ENCODE data around the gene STYXL2.

STYXL2 gene

DNA sequence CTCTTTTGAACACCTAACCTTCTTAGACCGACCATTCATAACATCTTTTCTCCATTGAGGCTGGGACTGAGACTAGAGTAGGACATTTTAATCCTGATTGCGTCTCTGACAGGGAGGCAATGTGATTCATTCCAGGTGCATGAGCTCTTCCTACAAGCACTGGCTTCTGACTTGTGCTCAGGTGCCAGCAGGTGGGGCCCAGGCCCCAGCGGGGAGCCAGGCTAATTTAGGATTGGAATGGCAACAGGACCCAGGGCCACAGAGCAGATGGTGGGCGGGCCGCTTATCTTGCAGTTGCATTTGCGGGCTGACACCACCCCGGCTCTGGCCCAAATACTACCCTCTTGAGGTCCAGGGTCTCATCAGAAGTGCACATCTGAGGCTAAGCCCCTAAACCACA is 7.8 kb upstream of the STYXL2 start:
- TF ChIP-seq, protein P1, sequence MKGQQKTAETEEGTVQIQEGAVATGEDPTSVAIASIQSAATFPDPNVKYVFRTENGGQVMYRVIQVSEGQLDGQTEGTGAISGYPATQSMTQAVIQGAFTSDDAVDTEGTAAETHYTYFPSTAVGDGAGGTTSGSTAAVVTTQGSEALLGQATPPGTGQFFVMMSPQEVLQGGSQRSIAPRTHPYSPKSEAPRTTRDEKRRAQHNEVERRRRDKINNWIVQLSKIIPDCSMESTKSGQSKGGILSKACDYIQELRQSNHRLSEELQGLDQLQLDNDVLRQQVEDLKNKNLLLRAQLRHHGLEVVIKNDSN (IDR thresholded peaks at IDR 0.05): no peak
- TF ChIP-seq ZBTB7A (IDR thresholded peaks at IDR 0.05; ENCODE audit: low read depth): no peak
- no peak for TF ChIP-seq CEBPB (IDR thresholded peaks at IDR 0.05)
- TF ChIP-seq TAF1 (IDR thresholded peaks at IDR 0.05; ENCODE audit: low read depth): no peak

GRCh38 chr1:167086768-167087167 is 7.1 kb upstream of the STYXL2 start:
- no peak for TF ChIP-seq TEAD4 (IDR thresholded peaks at IDR 0.05)
- TF ChIP-seq NFIC (IDR thresholded peaks at IDR 0.05): no peak
- no peak for TF ChIP-seq EGR1 (IDR thresholded peaks at IDR 0.05)
- no peak for TF ChIP-seq TCF12 (IDR thresholded peaks at IDR 0.05; ENCODE audit: low read depth)
- no peak for TF ChIP-seq CREB1 (IDR thresholded peaks at IDR 0.05; ENCODE audit: low read depth)
- no peak for TF ChIP-seq CEBPB (IDR thresholded peaks at IDR 0.05)
- TF ChIP-seq TAF1 (IDR thresholded peaks at IDR 0.05; ENCODE audit: low read depth): no peak
- TF ChIP-seq, protein P2, sequence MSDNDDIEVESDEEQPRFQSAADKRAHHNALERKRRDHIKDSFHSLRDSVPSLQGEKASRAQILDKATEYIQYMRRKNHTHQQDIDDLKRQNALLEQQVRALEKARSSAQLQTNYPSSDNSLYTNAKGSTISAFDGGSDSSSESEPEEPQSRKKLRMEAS (IDR thresholded peaks at IDR 0.05): no peak
- no peak for TF ChIP-seq ZBTB7A (IDR thresholded peaks at IDR 0.05; ENCODE audit: low read depth)
- TF ChIP-seq FOXM1 (IDR thresholded peaks at IDR 0.05; ENCODE audit: borderline replicate concordance, low read depth): no peak
- TF ChIP-seq, protein P3, sequence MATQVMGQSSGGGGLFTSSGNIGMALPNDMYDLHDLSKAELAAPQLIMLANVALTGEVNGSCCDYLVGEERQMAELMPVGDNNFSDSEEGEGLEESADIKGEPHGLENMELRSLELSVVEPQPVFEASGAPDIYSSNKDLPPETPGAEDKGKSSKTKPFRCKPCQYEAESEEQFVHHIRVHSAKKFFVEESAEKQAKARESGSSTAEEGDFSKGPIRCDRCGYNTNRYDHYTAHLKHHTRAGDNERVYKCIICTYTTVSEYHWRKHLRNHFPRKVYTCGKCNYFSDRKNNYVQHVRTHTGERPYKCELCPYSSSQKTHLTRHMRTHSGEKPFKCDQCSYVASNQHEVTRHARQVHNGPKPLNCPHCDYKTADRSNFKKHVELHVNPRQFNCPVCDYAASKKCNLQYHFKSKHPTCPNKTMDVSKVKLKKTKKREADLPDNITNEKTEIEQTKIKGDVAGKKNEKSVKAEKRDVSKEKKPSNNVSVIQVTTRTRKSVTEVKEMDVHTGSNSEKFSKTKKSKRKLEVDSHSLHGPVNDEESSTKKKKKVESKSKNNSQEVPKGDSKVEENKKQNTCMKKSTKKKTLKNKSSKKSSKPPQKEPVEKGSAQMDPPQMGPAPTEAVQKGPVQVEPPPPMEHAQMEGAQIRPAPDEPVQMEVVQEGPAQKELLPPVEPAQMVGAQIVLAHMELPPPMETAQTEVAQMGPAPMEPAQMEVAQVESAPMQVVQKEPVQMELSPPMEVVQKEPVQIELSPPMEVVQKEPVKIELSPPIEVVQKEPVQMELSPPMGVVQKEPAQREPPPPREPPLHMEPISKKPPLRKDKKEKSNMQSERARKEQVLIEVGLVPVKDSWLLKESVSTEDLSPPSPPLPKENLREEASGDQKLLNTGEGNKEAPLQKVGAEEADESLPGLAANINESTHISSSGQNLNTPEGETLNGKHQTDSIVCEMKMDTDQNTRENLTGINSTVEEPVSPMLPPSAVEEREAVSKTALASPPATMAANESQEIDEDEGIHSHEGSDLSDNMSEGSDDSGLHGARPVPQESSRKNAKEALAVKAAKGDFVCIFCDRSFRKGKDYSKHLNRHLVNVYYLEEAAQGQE (IDR thresholded peaks at IDR 0.05; ENCODE audit: low read depth): no peak

GRCh38 chr1:167088746-167089417 is 5.0 kb upstream of the STYXL2 start:
- no peak for TF ChIP-seq TEAD4 (IDR thresholded peaks at IDR 0.05)
- no peak for TF ChIP-seq NFIC (IDR thresholded peaks at IDR 0.05)
- no peak for TF ChIP-seq TAF1 (IDR thresholded peaks at IDR 0.05; ENCODE audit: low read depth)
- TF ChIP-seq CREB1 (IDR thresholded peaks at IDR 0.05; ENCODE audit: low read depth): no peak
- TF ChIP-seq FOXM1 (IDR thresholded peaks at IDR 0.05; ENCODE audit: borderline replicate concordance, low read depth): no peak
- no peak for TF ChIP-seq CEBPB (IDR thresholded peaks at IDR 0.05)
- TF ChIP-seq, protein P3 (IDR thresholded peaks at IDR 0.05; ENCODE audit: low read depth): no peak
- TF ChIP-seq, protein P2 (IDR thresholded peaks at IDR 0.05): no peak
- no peak for TF ChIP-seq EGR1 (IDR thresholded peaks at IDR 0.05)
- no peak for TF ChIP-seq EP300 (IDR thresholded peaks at IDR 0.05; ENCODE audit: borderline replicate concordance)
- TF ChIP-seq TCF12 (IDR thresholded peaks at IDR 0.05; ENCODE audit: low read depth): no peak
- TF ChIP-seq YY1 (IDR thresholded peaks at IDR 0.05; ENCODE audit: low read depth): no peak
- no peak for TF ChIP-seq RAD21 (IDR thresholded peaks at IDR 0.05; ENCODE audit: low read depth)
- TF ChIP-seq, protein P1 (IDR thresholded peaks at IDR 0.05): no peak
- TF ChIP-seq ZBTB7A (IDR thresholded peaks at IDR 0.05; ENCODE audit: low read depth): no peak

DNA sequence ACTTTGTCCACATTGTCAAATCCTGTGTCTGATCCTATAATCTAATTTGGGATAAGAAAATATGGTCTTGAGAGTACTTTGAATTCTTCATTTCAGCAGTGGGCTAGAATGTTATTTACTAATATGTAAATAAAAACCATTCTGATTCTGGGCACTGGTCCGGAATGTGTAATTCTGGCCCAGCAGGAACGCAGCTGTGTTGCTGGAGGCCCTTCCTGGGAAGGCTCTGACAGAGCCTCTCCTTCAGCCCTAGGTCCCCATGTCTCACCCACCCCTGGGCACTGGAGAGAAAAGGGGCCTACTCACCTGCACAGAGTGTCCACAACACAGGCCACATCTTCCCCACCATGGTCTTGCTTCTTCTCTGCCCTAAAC is 3.9 kb upstream of the STYXL2 start:
- TF ChIP-seq FOXM1 (IDR thresholded peaks at IDR 0.05; ENCODE audit: borderline replicate concordance, low read depth): no peak
- TF ChIP-seq TCF12 (IDR thresholded peaks at IDR 0.05; ENCODE audit: low read depth): no peak
- no peak for TF ChIP-seq TAF1 (IDR thresholded peaks at IDR 0.05; ENCODE audit: low read depth)
- TF ChIP-seq, protein P2 (IDR thresholded peaks at IDR 0.05): no peak
- TF ChIP-seq, protein P3 (IDR thresholded peaks at IDR 0.05; ENCODE audit: low read depth): no peak
- TF ChIP-seq ZBTB7A (IDR thresholded peaks at IDR 0.05; ENCODE audit: low read depth): no peak
- no peak for TF ChIP-seq CREB1 (IDR thresholded peaks at IDR 0.05; ENCODE audit: low read depth)
- no peak for TF ChIP-seq CEBPB (IDR thresholded peaks at IDR 0.05)
- no peak for TF ChIP-seq EGR1 (IDR thresholded peaks at IDR 0.05)
- no peak for TF ChIP-seq NFIC (IDR thresholded peaks at IDR 0.05)
- no peak for TF ChIP-seq YY1 (IDR thresholded peaks at IDR 0.05; ENCODE audit: low read depth)
- TF ChIP-seq EP300 (IDR thresholded peaks at IDR 0.05; ENCODE audit: borderline replicate concordance): no peak
